ENCODE results near the gene EEFSEC.
A peak's percentile ranks its signal among the peaks of the same experiment; 100 is the strongest.
"Not testable (repeated sequence)": the region's sequence is repeated elsewhere in the genome, so short reads cannot be mapped to it uniquely, and the experiment has no call there.

EEFSEC gene

DNA sequence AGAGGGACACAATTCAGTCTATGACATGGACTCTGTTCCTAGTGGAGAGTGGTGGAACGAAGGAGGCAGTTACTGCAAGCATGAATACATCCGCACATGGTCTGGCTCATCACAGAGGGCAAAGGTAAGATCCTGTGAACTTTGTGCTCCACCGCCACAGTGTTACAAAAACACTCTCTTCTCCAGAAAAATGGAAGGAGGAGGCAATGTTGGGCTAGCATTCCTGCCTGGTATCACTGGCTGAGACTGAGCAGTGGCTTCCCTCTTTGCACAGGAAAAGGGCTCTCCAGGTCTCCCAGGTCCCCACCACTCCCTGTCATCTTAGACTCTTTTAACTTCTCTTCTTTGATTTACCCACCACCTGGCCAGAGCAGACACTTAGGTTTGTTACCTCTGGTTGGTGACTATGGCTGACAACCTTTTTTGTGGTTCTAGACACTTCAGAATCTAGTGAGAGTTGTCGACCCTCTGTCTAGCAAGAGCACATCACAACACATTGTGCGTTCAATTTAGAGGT lies 1.5 kb upstream of the EEFSEC start:
- no peak for DNase-seq

DNA sequence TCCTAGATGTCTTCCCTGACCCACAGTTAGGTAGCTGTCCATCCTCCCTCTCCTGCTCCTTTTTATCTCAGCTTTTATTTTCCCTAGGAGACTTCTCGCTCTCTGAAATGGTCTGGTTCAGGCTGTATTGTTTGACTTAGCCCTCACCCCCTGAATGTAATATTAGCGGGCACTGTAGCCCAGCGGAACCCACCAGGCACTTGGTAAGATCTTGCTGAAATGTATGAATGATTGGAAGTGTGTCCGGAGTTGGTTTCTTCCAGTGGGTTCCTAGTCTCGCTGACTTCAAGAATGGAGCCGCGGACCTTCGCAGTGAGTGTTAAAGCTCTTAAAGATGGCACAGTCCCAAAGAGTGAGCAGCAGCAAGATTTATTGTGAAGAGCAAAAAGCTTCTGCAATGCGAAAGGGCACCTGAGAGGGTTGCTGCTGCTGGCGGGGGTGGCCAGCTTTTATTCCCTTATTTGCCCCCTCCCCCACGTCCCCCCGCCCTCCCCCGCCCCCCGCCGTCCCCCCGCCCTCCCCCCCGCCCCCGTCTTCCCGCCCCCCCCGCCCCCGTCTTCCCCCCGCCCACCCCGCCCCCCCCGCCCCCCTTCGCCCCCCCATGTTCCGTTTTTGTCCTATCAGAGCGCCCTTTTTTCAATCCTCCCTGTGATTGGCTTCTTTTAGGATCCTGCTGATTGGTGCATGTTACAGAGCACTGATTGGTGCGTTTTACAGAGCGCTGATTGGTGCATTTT lies 694 bp upstream of the EEFSEC start:
- no peak for DNase-seq

DNA sequence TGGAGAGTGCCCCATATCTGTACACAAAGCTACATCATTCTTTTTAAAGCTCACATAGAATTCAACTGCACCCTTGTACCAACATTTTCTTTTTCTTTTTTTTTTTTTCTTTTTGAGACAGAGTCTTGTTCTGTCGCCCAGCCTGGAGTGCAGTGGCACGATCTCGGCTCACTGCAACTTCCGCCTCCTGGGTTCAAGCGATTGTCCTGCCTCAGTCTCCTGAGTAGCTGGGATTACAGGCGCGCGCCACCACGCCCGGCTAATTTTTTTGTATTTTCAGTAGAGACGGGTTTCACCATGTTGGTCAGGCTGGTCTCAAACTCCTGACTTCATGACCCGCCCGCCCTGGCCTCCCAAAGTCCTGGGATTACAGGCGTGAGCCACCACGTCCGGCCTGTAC lies 1.1 kb downstream of the EEFSEC start:
- not testable (repeated sequence) for DNase-seq

DNA sequence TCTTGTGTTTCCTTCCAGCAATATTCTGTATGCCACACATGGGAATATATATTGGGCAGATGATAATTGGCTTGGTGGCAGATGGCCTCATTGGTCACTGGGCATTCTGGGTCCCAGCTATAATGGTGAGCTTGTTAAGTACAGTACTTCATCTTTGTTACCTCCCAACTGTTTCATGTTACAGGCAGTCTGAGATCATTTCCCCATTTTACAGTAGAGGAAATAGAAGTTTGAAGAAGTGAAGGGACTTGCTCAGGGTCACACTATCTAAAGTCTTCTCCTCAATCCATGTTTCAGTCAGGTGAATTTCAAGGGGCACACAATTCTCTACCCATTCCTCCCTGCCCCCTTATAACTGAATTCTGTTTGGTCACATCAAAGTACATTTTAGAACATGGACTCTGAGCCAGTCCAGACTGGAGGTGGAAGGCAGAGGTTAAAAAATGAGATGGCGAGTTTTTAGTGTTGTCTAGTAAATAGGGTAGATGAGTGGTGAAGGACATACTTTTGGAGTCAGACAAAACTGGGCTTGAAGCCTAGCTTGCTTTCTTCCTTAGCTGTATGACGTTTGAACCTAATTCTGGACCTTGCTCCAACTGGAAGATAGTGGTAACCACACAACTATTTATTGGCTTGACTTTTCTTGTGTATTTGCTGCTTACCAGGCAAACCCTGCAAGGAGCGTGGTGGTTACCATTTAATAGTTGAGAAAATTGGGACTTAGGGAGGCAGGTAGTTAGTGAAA lies 2.5 kb downstream of the EEFSEC start:
- no peak for DNase-seq

DNA sequence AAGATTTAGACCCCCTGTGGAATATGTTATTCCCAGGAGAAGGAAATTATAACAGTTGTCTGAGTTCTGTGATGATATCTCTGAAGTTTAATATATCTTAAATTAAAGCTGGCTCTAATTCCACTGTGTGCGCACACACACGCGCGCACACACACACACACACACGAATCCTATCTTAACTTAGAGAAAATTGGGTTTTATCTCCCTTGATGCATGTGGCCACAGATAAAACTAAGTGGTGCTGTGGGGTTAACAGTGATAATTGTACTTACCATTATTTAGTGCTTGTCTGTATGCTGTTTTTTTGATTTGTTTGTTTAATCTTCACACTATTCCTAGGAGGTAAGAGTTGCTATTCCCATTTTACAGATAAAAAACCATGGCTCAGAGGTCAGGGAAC lies 7.4 kb downstream of the EEFSEC start:
- DNase-seq = no peak

DNA sequence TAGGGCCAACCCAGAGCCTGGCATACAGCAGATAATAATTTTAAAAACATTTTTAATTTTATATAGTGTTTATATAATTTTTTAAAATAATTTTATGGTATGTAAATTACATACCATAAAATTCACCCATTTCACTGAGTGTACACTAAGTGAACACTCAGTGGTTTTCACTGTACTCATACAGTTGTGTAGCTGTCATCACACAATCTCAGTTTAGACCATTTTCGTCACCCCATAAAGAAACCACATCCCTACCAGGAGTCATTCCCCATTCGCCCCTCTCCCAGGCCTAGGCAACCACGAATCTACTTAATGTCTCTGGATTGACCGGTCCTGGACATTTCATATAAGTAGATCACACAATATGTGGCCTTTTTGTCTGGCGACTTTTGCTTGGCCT lies 10.2 kb downstream of the EEFSEC start:
- no peak for DNase-seq

DNA sequence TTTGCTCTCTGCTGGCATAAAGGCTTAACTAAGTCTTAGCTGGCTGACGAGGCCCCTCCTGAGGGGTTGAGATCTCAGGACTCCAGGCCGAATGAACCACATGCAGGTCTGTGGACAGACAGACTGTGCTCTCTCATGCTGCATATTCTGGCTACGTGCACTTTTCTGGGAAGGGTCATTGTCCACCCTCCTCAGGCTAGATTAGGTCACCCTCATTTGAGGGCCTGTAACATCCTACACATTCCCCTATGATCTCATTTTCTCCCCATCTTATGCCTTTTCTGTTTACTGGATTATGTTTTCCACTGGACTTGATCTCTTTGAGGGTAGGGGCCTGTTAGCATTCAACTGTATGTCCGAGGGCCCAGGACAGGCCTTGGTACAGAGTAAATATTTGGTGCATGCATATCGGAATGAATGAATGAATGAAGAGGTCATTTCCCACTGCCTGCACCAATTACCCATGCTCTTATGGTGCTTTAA lies 13.7 kb downstream of the EEFSEC start:
- no peak for DNase-seq

DNA sequence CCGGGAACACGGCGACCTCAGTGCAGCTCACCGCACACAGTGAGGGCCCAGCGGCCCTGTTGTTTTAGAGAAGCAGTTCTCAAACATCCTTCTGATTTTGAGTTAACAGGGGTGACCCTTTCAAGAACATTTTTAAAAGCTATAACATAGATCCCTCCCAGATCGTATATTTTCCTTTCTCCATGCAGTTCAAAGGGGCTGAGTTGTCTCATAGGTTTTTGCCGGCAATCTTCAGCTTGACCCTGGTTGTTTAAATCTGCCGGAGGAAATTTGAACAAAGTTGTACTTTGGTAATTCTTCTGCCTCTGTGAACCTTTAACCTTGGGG lies 14.3 kb downstream of the EEFSEC start:
- DNase-seq = no peak

DNA sequence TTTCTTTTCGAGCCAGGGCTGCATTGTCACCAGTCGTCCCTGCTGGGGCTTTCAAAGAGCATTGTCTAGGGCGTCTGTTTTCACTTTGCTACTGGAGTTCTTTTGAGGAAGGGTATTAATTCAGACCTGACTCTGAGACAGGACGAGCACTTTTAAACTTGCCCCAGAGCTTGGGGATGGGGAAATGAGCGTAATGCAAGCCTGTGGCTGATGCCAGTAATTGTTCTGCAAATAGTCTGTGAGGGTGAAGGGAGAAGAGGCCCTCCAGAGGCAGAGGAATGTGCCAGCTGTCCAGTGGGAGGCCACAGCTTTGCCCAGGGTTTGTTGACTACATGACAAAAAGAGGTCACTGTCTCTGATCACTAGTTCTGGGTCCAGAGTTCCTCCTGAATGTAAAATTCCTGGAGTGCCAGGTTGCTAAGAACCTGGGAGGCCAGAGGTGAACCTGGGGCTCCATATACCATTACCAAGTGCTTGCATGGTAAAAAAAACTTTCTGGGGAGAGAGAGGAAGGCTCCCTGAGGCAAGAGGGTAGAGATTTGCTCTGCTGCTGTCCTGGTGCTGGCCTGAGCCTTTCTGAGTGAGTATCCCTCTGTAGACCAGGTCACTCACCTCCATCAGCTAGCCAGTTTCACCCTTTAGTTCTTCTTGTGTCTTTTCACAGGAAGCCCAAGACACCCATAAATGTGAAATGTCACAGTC lies 14.8 kb downstream of the EEFSEC start:
- peak in 1 of 51 donors; percentile 9 for DNase-seq

DNA sequence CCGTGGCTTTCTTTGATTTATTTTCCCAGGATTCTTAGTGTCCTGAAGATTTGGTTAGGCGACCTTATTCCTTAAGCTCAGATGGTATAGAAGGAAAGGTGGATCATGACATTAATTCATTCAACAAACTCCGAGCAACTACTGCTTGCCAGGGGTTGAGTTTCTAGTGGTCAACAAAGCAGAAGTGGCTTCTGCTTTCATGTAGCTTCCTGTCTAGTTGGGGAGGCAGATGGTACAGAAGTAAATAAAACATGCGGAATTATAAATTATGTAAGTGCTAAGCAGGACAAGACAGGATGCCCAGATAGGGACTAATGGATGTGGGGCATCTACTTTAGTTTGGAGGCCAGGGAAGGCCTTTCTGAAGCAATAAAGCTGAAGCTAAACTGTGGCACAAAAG lies 15.6 kb downstream of the EEFSEC start:
- DNase-seq = no peak

DNA sequence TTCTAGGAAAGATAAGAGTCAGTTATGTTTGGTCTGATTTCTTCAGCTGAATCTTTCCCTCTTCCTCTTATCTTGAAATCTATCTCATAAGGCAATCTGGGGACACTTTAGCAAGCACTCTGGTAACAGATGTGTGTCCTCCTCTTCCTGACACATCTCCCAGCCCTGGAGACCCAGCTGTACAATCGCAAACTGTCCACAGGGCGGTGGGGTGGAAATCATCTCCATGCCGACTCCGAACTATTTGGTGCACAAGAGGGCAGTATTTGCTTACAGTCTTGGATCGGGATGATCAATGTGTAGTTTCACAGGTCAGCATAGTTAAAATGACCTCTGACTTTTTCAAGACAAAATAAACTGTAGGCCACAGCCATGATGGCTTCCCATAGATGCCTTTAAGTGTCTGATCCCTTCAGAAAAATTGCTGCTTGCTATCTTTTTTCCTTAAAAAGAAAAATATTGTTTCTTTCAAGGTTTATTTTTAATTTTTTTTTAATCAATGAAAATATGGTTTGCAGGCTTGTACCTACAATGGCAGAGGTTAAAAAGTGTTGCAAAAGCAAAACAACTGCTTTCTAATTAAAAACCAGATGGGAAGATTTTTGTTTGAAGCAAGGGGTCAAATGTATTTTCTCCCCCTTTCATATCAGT lies 17.7 kb downstream of the EEFSEC start:
- DNase-seq = peak in 35 of 51 donors; percentile 4 to 75 (median 36)

DNA sequence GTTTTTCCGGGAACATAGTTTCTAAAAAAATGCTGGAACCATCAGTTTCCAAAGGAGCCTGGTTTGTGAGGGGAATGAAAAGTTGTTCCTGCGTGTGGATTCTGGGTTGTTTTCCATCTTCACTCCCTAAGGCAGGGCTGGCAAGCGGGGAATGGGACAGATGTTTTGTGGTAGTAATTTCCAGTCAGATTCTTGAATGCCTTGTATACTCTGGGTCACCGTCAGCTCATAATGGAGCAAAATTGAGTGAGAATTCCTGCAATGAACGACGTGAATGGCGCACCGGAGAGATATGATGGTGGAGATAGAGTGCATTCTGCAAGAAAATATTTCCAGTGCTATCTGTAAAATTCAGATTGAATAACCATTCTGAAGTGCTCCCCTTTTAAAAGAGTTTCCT lies 19.9 kb downstream of the EEFSEC start:
- no peak for DNase-seq

DNA sequence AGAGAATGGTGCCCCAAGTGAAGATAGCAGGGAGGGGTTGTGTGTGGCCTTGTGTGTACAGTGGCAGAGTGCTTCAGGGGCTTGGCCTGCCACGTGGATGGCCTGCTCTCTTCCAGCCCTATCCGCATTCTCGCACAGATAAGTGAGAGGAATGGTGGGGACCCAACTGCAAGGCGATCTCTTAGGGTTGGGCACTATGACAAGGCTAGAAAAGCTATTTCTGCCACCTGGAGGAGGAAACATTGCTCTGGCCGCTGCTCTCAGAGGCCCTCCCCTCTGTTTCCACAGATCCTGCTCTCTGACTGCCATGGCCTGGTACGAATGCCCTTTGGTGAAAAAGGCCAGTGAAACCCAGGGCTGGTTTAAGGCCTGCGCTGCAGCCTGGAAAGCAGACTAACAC lies 20.6 kb downstream of the EEFSEC start:
- no peak for DNase-seq

DNA sequence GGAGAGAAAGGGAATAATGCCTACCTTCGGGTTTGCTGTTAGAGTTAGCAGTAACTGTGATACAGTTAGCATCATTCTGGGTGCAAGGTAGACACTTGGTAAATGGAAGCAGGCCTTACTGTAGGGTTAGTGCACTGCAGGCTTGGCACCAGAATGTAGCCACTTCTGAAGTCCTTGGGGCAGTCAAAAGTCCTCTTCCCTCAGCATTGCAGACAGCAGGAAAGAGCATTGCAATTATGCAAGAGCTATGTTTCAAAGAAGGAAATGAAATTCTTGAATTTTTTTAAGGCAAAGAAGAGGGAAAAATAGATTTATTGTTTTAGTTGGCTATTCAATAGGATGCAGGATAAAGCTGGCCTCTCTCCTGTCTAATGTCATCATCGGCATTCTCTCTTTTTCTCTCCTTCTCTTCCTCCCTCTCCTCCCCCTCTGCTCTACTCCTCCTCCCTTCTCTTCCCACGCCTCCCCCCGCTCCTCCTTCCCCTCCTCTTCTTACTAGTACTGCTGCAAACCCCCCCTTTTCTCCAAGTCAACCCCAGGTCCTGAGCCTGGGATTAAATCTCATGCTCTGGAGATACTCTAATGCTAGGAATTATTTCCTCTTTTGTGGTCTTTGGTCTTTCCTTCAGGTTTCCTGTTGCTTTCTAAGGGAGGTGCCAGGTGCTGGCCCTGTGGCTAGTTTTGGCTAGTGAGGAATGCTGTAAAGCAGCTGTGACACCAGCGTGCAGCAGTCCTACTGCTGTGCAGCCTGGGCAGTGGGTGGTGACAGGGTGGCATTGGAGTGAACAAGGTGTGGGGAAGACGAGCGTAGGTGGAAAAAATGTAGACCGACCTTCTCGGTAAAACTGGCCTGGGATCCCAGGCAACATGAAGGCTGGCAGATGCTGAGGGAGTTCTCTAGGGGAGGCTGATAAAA lies 21.7 kb downstream of the EEFSEC start:
- DNase-seq = no peak

DNA sequence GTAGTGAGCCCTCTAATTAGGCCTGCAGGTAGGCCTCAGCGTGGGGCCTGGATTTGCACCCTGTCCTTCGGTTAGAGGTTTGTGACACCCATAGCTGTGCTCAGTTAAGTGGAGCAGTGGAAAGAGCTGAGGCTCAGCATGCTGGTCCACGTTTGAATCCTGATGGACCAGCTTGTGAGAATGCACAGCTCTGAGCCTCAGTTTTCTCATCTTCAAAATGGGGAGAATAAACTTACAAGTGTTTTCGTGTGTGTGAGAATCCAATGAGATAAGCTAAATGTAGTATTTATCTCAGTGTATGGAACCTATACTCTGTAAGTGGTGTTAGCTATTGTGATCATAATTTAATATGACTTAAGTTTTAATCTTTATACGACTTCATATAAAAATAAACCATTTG lies 22.5 kb downstream of the EEFSEC start:
- no peak for DNase-seq

DNA sequence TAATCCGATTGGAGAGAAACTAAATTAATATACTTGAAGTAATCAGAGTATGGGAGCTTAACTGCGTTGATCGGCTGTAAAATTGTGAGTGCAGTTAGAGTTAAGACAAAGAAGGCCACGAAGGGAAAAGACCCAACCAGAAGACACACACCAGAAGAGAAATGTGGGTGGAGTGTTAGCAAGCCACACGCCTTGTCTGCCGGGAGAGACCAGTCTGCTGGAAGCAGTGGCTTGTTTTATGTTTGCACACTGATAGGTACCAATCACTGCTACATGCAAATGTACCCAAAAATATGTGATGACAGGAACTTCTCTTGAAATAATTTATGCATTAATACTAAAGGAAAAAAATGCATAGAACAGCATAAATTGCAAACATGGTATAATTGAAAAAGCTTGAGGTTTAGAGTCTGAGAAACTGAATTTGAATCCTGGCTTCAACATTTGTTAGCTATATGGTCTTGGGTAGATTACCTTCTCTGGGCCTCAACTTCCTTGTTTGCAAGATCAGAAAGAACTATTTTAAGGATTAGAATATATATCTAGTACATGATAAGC lies 23.1 kb downstream of the EEFSEC start:
- no peak for DNase-seq

DNA sequence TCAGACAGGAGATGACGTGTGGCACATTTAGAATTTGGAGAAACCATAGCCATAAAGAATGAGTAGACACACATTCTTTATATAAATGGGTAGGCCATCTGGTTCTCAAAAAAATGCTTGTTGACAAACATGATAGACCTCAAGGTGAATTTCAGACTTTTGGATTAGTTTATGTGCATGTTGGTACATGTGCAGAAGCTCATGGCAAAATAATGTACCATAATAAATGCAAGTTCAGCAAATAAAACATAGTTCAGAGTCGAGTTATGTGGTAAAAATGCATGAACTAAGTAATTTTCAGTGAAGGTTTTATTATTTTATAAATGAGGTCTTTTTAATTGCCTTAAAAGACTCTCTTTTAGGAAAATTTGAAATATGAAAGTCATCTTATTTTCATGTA lies 24.6 kb downstream of the EEFSEC start:
- DNase-seq = no peak

DNA sequence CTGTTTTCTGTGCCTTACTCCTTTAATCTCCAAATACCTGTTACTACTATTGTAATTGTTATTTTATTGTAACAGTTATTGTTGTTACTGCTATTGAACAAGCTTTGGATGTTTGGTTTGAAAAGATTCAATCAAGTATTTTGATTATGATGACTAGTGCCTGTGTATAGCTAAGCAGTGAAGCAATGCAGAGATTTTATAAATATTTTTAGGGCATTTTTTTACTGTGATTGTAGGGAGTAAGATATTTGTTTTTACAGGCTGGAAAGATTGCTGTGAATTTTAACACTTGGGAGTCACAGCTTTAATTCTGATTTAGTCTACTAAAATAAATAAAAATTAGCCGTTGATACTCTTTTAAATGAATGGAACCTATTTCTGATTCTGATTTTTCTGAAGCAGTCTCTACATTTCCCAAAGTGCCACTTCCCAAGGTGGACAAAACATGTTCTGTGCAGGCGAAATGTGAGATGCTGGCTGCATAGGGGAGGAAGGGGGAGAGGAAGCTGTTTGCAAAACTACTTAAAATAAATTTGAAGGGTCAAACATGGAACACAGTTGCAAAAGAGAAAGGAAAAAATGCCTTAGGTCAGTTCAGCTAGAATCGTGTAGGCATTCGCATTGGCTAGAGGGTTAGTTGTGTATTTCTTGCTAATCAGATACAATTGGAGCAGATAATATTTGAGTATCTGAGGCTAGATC lies 25.7 kb downstream of the EEFSEC start:
- DNase-seq = no peak

DNA sequence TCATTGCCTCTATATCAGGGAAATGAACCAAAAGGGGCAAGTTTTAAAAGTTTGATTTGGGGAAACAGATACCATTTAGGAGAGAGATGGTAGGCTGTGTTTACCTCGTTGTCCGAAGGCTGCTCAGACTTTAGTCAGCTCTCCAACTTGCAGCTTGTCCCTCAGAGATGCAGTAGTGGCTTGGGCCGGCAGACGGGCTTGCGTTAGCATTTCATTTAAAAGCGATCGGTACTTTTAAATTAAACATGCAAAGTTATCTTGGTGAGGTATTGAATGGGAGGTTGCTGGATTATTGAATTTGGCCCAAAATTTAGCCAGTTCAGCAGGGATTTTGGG lies 26.2 kb downstream of the EEFSEC start:
- DNase-seq = no peak

DNA sequence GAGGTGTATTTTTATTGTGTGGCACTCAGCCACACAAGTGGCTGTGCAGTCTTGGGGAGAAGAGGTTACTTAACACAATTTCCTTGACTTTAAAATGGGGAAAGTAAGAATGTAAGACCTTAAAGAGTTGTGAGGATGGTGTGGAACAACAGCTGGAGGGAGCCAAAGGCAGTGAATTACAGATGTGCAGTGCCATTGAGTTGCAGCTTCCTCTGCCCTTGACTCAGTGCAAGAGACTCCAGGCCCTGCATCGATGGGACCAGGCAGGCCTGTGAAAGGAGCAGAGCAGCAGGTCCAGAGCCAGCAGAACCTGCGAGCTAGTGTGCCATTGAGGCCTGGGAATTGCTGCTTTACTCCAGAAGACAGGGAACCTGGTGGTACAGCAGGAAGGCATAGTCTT lies 27.2 kb downstream of the EEFSEC start:
- DNase-seq = no peak

Measured in hypothalamus (tissue), 51 donors.